Activated T-cell treated with anti-CD3 and anti-CD28 coated beads, Interleukin-2, amount 50 U/mL, for 72 hours (primary cell): Measurements from ENCODE around the gene ZNF648. TPM values are rescaled to one million over a fixed set of nuclear protein-coding genes. Genes with fewer than 3 reads are reported as not detected.
A peak's percentile ranks its signal among the peaks of the same experiment; 100 is the strongest.

ENCODE experiments used
- ATAC-seq, 2 donors: fragments of 150-1000 bp; cut with Tn5 transposase; replicated peaks in 1 of 2; 2 replicates each; pipeline ENCODE4 v1.10.0; 2021; ENCODE audit warnings: moderate library complexity in 2 of 2, mild to moderate bottlenecking in 1 of 2
- DNase-seq, 2 donors: peaks; one replicate each; pipeline ENCODE4 v3.0.0; 2021 to 2022; ENCODE audit warnings: mixed read lengths in 1 of 2
- H3K27ac Mint-ChIP-seq: one replicate; pipeline ENCODE4 v1.8.0; 2022; ENCODE audit warnings: mild to moderate bottlenecking, moderate library complexity, mixed read lengths
- H3K27me3 Mint-ChIP-seq: one replicate; pipeline ENCODE4 v1.8.0; 2022; ENCODE audit warnings: low read depth, mixed read lengths
- H3K36me3 Mint-ChIP-seq, 2 donors: one replicate each; pipeline ENCODE4 v1.8.0; 2022; ENCODE audit warnings: mixed read lengths in 2 of 2, mild to moderate bottlenecking in 1 of 2; ENCODE audit not compliant: insufficient read depth in 2 of 2
- H3K4me1 Mint-ChIP-seq: one replicate; pipeline ENCODE4 v1.8.0; 2022; ENCODE audit warnings: low read depth, mixed read lengths
- H3K4me3 Mint-ChIP-seq, 2 donors: one replicate each; pipeline ENCODE4 v1.8.0; 2022; ENCODE audit warnings: mild to moderate bottlenecking in 2 of 2, mixed read lengths in 2 of 2, moderate library complexity in 2 of 2
- H3K9me3 Mint-ChIP-seq, 2 donors: one replicate each; pipeline ENCODE4 v1.8.0; 2022; ENCODE audit warnings: mixed read lengths in 2 of 2
- total RNA-seq, 2 donors: library from RNA; stranded (reverse); gene quantifications; one replicate each; pipeline ENCODE4 v1.2.3, GENCODE V29; 2022

Gene ZNF648
- total RNA-seq, 2 donors from 2014 or later: 0.07 TPM; not detected in 1

DNA sequence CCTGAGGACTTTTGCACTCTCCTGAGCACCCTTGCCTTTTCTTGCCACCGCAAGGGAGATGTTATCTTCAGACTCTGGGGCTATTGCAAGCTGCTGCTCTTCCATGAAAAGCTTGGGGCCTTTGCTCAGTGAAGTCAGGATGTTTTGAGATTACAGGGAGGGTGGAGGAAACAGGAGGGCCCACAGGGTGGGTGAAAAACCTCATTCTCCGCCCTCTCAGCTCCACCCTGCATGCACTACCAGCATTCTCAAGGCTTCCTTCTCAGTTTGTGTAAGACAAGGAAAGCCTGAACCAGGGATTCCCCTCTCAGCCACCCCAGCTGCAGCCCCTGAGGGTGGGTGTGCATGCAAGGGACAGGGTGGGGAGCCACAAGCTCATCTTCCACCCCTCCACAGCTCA is 25.8 kb upstream of the ZNF648 start:
- H3K4me1 Mint-ChIP-seq: peaks cover 34% of the 10 kb centered on the region
- H3K4me3 Mint-ChIP-seq: no peak overlapping the region

DNA sequence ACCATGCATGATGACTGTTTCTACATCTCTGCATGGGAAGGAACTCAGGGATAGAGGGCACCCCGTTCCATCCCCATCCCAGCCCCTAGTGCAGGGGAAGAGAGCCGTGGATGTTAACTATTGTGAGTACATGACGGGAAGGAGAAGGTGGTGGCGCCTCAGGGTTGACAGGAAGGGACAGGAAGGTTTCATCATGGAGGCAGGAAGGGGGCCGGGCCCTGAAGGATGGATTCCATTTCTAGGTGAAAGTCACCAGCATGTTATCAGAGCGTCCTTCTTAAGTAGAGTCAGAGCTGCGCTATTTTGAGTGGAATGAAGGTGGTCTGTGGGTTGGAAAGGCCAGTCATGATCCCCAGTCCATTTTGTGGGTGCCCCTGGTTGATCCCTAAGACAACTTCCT is 25.1 kb upstream of the ZNF648 start:
- Mint-ChIP-seq H3K4me1 (peaks cover 34% of the 10 kb centered on the region), H3K4me3 (no peak overlapping the region), H3K27me3 (no peaks in the 10 kb centered on the region), H3K36me3 (no peaks in the 10 kb centered on the region), H3K9me3 (no peaks in the 10 kb centered on the region), H3K27ac (no peak overlapping the region)
- DNase-seq (no peak), ATAC-seq (no peak)

More for the DNA sequence above, 25.8 kb upstream of the ZNF648 start:
- ATAC-seq (peak in 1 of 2 donors; percentile 16), DNase-seq (no peak)
- Mint-ChIP-seq H3K27ac (no peak overlapping the region), H3K27me3 (no peaks in the 10 kb centered on the region), H3K36me3 (no peaks in the 10 kb centered on the region), H3K9me3 (no peaks in the 10 kb centered on the region)

DNA sequence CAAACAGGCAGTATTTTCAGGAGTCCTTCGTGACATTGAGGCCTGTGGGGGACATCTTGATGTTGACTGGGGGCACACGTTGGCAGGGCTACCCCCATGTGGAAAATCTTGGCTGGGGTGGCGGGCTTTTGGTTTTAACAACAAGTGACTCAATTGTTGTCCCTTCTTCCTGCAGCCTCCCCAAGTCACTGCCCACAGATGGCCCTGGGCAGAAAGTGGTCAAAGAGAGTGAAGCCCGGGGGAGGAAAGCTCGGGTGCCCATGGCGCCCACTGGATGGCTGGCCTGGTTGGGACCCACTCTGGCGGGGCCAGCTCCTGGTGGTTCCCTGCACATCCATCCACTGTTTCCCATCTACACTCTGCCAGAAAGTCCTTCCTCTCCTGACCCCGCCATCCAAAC is 24.6 kb upstream of the ZNF648 start:
- Mint-ChIP-seq H3K36me3 (no peaks in the 10 kb centered on the region), H3K27ac (no peak overlapping the region), H3K9me3 (no peaks in the 10 kb centered on the region), H3K4me1 (peaks cover 34% of the 10 kb centered on the region), H3K4me3 (no peak overlapping the region), H3K27me3 (no peaks in the 10 kb centered on the region)
- ATAC-seq (no peak), DNase-seq (no peak)

DNA sequence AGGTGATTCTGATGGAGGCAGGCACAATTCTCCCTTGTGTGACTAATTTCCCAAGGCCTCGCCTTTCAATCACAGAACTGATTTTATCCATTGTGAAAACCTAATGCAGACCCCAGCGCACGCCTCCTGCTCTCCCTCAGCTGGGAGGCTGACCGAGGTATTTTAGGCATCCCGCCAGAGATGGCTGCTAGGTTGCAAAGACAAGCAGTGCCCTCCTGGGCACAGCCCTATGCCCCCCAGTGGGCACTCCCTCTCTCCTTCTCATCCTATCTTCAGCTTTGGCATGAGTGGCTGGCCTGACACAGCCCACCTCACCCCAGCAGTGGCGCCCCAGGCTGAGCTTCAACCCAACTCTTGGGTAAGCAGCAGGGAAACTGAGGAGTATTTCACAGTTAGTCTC is 24.2 kb upstream of the ZNF648 start:
- Mint-ChIP-seq H3K27me3 (no peaks in the 10 kb centered on the region), H3K36me3 (no peaks in the 10 kb centered on the region), H3K4me3 (no peak overlapping the region), H3K4me1 (peaks cover 34% of the 10 kb centered on the region), H3K27ac (no peak overlapping the region), H3K9me3 (no peaks in the 10 kb centered on the region)
- DNase-seq: no peak
- ATAC-seq: no peak

GRCh38 chr1:182084487-182085316 is 23.2 kb upstream of the ZNF648 start:
- ATAC-seq (peak; percentile 91 to 92), DNase-seq (peak; percentile 81 to 84)
- H3K9me3 Mint-ChIP-seq: no peaks in the 10 kb centered on the region
- no peaks in the 10 kb centered on the region for H3K27me3 Mint-ChIP-seq
- peaks cover 34% of the 10 kb centered on the region for H3K4me1 Mint-ChIP-seq
- H3K4me3 Mint-ChIP-seq: no peak overlapping the region
- H3K36me3 Mint-ChIP-seq: no peaks in the 10 kb centered on the region
- no peak overlapping the region for H3K27ac Mint-ChIP-seq

- Mint-ChIP-seq H3K27ac (no peak overlapping the region), H3K4me3 (no peak overlapping the region), H3K36me3 (no peaks in the 10 kb centered on the region), H3K4me1 (peaks cover 34% of the 10 kb centered on the region), H3K9me3 (no peaks in the 10 kb centered on the region), H3K27me3 (no peaks in the 10 kb centered on the region)
- no peak for ATAC-seq
- DNase-seq: no peak
Measured at GRCh38 chr1:182083851-182084486, 22.5 kb upstream of the ZNF648 start.

- DNase-seq (peak; percentile 28 to 31), ATAC-seq (peak in 1 of 2 donors; percentile 34)
- Mint-ChIP-seq H3K36me3 (no peaks in the 10 kb centered on the region), H3K4me3 (no peak overlapping the region), H3K4me1 (peaks cover 11% of the 10 kb centered on the region), H3K27ac (no peak overlapping the region), H3K27me3 (no peaks in the 10 kb centered on the region), H3K9me3 (no peaks in the 10 kb centered on the region)
Measured at GRCh38 chr1:182080955-182081582, 19.6 kb upstream of the ZNF648 start.

DNA sequence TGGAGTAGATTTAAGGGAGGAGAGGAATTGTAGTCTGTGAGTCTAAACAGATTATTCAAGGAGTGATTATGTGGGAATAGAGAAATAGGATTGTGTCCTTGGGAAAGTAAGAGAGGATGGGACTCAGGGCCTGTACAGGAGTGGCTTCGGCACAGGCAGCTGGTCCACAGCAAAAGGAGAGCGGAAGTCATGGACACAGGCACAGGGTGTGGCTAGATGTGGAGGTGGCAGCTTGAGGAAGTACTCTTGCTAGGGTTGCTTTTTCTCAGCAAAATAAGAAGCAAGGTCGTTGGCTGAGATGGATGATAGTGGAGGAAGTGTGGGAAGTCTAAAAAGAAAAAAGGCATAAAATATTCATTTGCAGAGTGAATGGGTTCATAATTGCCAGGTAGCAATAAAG is 18.5 kb upstream of the ZNF648 start:
- no peak for DNase-seq
- Mint-ChIP-seq H3K4me3 (no peak overlapping the region), H3K27ac (no peak overlapping the region), H3K27me3 (no peaks in the 10 kb centered on the region), H3K4me1 (peaks cover 7% of the 10 kb centered on the region), H3K36me3 (no peaks in the 10 kb centered on the region), H3K9me3 (no peaks in the 10 kb centered on the region)
- no peak for ATAC-seq

- Mint-ChIP-seq H3K4me1 (no peaks in the 10 kb centered on the region), H3K36me3 (no peaks in the 10 kb centered on the region), H3K9me3 (no peaks in the 10 kb centered on the region), H3K4me3 (no peak overlapping the region), H3K27me3 (peaks cover 12% of the 10 kb centered on the region), H3K27ac (no peak overlapping the region)
- DNase-seq: no peak
- ATAC-seq: no peak
Measured at GRCh38 chr1:182071924-182072323, 10.4 kb upstream of the ZNF648 start.

DNA sequence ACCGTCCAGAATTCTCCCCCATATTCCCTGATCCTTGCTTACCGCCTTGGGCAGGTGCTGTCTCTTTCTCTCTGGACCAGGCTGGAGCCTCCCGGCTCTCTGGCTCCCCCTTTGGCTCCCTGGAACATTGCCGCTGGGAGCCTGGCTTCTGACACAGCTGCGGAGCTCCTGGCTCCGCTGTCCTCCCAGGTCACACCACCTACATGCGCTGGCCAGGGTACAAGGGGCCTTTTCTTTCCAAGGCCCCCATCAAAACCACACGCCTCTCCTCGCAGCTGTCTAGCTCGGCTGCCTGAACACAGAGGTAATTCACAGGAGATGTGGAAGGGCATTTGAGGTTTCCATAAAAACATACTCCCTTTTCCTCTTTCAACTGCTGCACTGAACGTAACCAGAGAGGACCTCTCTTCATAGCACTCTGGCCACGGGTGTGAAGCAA is 7.5 kb upstream of the ZNF648 start:
- H3K27ac Mint-ChIP-seq: no peak overlapping the region
- H3K4me1 Mint-ChIP-seq: no peaks in the 10 kb centered on the region
- peak overlapping the region; percentile 15 to 49 for H3K4me3 Mint-ChIP-seq
- ATAC-seq (peak; percentile 54 to 73), DNase-seq (peak; percentile 47 to 50)
- peaks cover 24% of the 10 kb centered on the region for H3K27me3 Mint-ChIP-seq
- no peaks in the 10 kb centered on the region for H3K9me3 Mint-ChIP-seq
- no peaks in the 10 kb centered on the region for H3K36me3 Mint-ChIP-seq

DNA sequence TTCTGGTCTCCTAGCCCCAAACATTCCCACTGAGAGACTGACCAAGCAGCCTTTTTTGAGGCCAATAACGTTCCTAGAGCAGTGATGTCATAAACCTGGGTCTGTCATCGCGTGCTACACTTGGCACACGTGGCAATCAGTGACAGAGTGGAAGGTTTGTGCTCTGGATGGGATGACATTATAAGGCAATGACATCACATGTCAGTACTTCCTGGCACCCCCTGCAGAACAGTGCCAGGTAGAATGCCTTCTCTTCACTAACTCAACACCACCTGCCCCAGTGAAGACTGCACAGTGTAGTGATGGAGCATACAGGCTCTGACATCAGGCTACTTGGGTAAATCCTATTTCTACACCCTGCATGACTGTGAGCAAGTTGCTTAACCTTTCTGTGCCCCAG is 5.4 kb upstream of the ZNF648 start:
- no peaks in the 10 kb centered on the region for H3K36me3 Mint-ChIP-seq
- no peak for ATAC-seq
- H3K27me3 Mint-ChIP-seq: peaks cover 45% of the 10 kb centered on the region
- H3K4me3 Mint-ChIP-seq: no peak overlapping the region
- H3K4me1 Mint-ChIP-seq: no peaks in the 10 kb centered on the region
- no peak for DNase-seq
- H3K27ac Mint-ChIP-seq: no peak overlapping the region
- no peaks in the 10 kb centered on the region for H3K9me3 Mint-ChIP-seq

GRCh38 chr1:182065126-182065845 is 3.8 kb upstream of the ZNF648 start:
- Mint-ChIP-seq H3K9me3 (no peaks in the 10 kb centered on the region), H3K4me3 (no peak overlapping the region), H3K36me3 (no peaks in the 10 kb centered on the region), H3K27ac (no peak overlapping the region), H3K4me1 (no peaks in the 10 kb centered on the region), H3K27me3 (peaks cover 55% of the 10 kb centered on the region)
- ATAC-seq (no peak), DNase-seq (no peak)

DNA sequence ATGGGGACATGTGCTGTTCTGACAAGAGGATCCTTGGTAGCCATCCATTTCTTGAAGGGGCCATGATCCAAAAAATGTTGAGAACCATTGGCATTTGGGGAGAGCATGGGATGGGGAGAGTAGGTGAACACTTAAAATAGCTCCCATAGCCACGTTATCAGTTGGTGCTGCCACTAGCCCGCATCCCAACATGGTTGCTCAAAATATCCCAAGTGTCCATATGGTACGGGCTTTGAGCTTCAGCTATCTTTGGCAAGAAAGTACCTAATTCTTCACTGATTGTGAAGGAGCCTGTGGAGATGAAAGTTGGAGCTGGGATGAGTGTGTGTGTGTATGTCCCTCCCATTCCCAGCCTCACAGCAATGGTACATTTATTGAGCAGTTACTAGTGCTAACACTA is 3.1 kb upstream of the ZNF648 start:
- H3K4me1 Mint-ChIP-seq: no peaks in the 10 kb centered on the region
- DNase-seq (no peak), ATAC-seq (no peak)
- no peaks in the 10 kb centered on the region for H3K9me3 Mint-ChIP-seq
- H3K27ac Mint-ChIP-seq: no peak overlapping the region
- peaks cover 55% of the 10 kb centered on the region for H3K27me3 Mint-ChIP-seq
- no peak overlapping the region for H3K4me3 Mint-ChIP-seq
- H3K36me3 Mint-ChIP-seq: no peaks in the 10 kb centered on the region
